GM21515 (cell line): ENCODE results near the gene IL7R.
"Not testable (repeated sequence)": the region's sequence is repeated elsewhere in the genome, so short reads cannot be mapped to it uniquely, and the experiment has no call there.

Experiments used
- ATAC-seq: cut with Tn5 transposase; IDR thresholded peaks from one replicate; pipeline ENCODE4 v1.9.1; 2021; ENCODE audit not compliant: unreplicated experiment

The IL7R gene

GRCh38 chr5:35870605-35871004, 13.9 kb downstream of the IL7R start:
- ATAC-seq, result no peak

- ATAC-seq, result no peak
These were observed 19.8 kb downstream of the IL7R start for GRCh38 chr5:35876454-35876853.

- ATAC-seq, result no peak
These were observed 20.2 kb downstream of the IL7R start for GRCh38 chr5:35876922-35877321.

- ATAC-seq, result no peak
These were observed 21.0 kb downstream of the IL7R start for GRCh38 chr5:35877655-35878054.

GRCh38 chr5:35878079-35878478, 21.4 kb downstream of the IL7R start:
- no peak for ATAC-seq

GRCh38 chr5:35879096-35879495, 22.4 kb downstream of the IL7R start:
- no peak for ATAC-seq

- ATAC-seq, result no peak
These were observed 23.0 kb downstream of the IL7R start for GRCh38 chr5:35879649-35880048.

- ATAC-seq, result no peak
These were observed 23.5 kb downstream of the IL7R start for GRCh38 chr5:35880156-35880555.

- no peak for ATAC-seq
These were observed 25.1 kb downstream of the IL7R start for GRCh38 chr5:35881758-35882157.

- peak; percentile 85 for ATAC-seq
These were observed 27.6 kb downstream of the IL7R start for GRCh38 chr5:35884191-35884769.

GRCh38 chr5:35884773-35885172, 28.1 kb downstream of the IL7R start:
- ATAC-seq, result no peak

- no peak for ATAC-seq
These were observed 29.7 kb downstream of the IL7R start for GRCh38 chr5:35886381-35886780.

- ATAC-seq, result no peak
These were observed 30.8 kb downstream of the IL7R start for GRCh38 chr5:35887321-35888100.

GRCh38 chr5:35890021-35891020, 33.6 kb downstream of the IL7R start:
- ATAC-seq, result no peak

GRCh38 chr5:35892799-35893198, 36.1 kb downstream of the IL7R start:
- not testable (repeated sequence) for ATAC-seq

- no peak for ATAC-seq
These were observed 37.4 kb downstream of the IL7R start for GRCh38 chr5:35894131-35894530.

GRCh38 chr5:35898952-35899660, 42.4 kb downstream of the IL7R start:
- ATAC-seq, result no peak

- ATAC-seq, result no peak
These were observed 43.1 kb downstream of the IL7R start for GRCh38 chr5:35899800-35900199.

- no peak for ATAC-seq
These were observed 44.4 kb downstream of the IL7R start for GRCh38 chr5:35900972-35901695.

- peak; percentile 52 for ATAC-seq
These were observed 45.5 kb downstream of the IL7R start for GRCh38 chr5:35902046-35902672.
